NCI-H460 (cell line): ENCODE results near the gene SLC66A1. TPM values are rescaled to one million over a fixed set of nuclear protein-coding genes. Genes with fewer than 3 reads are reported as not detected.

Experiments used
- DNase-seq: peaks from one replicate; pipeline ENCODE4 v3.0.0-alpha.2; 2016; ENCODE audit warnings: low read depth; ENCODE audit errors: extremely low read depth
- total RNA-seq: library from RNA; depleted of rRNA; stranded (reverse); fragments of >200 nt; shearing (Covaris generic); gene quantifications from 2 replicates; pipeline ENCODE4 v1.2.3, GENCODE V29; 2014

Gene SLC66A1
- total RNA-seq, 1 experiment from 2014 or later: 10.5 TPM

- DNase-seq: no peak
Measured at GRCh38 chr1:19324665-19324990, 12.5 kb downstream of the SLC66A1 start.

GRCh38 chr1:19325368-19325957, 13.3 kb downstream of the SLC66A1 start:
- no peak for DNase-seq

GRCh38 chr1:19325958-19326747, 14.0 kb downstream of the SLC66A1 start:
- no peak for DNase-seq

GRCh38 chr1:19326748-19327065, 14.6 kb downstream of the SLC66A1 start:
- DNase-seq: no peak

- DNase-seq: no peak
Measured at GRCh38 chr1:19327301-19327700, 15.2 kb downstream of the SLC66A1 start.

- DNase-seq: no peak
Measured at GRCh38 chr1:19327736-19328135, 15.6 kb downstream of the SLC66A1 start.

- no peak for DNase-seq
Measured at GRCh38 chr1:19328486-19328885, 16.4 kb downstream of the SLC66A1 start.

GRCh38 chr1:19329188-19329587, 17.1 kb downstream of the SLC66A1 start:
- DNase-seq: no peak

- DNase-seq: no peak
Measured at GRCh38 chr1:19329611-19330010, 17.5 kb downstream of the SLC66A1 start.

GRCh38 chr1:19330449-19331135, 18.5 kb downstream of the SLC66A1 start:
- no peak for DNase-seq

- DNase-seq: no peak
Measured at GRCh38 chr1:19331262-19331878, 19.2 kb downstream of the SLC66A1 start.

- no peak for DNase-seq
Measured at GRCh38 chr1:19332832-19333231, 20.7 kb downstream of the SLC66A1 start.

GRCh38 chr1:19333587-19334354, 21.6 kb downstream of the SLC66A1 start:
- DNase-seq: no peak

GRCh38 chr1:19336543-19336942, 24.4 kb downstream of the SLC66A1 start:
- no peak for DNase-seq

GRCh38 chr1:19337289-19337688, 25.2 kb downstream of the SLC66A1 start:
- no peak for DNase-seq

GRCh38 chr1:19338323-19338762, 26.2 kb downstream of the SLC66A1 start:
- DNase-seq: no peak

- DNase-seq: no peak
Measured at GRCh38 chr1:19339214-19339861, 27.2 kb downstream of the SLC66A1 start.

GRCh38 chr1:19340387-19340937, 28.3 kb downstream of the SLC66A1 start:
- no peak for DNase-seq

GRCh38 chr1:19341201-19342061, 29.3 kb downstream of the SLC66A1 start:
- DNase-seq: peak; percentile 46
